K562 (cell line): ENCODE results near the gene CHPF. TPM values are rescaled to one million over a fixed set of nuclear protein-coding genes. Genes with fewer than 3 reads are reported as not detected.

Experiments
- BRD4 ChIP-seq: fragments of 200-600 bp; sonication (generic); IDR thresholded peaks from 2 replicates; pipeline ENCODE4 v1.6.1; 2017; ENCODE audit warnings: inconsistent platforms
- BRD9 ChIP-seq: fragments of 450-650 bp; IDR thresholded peaks from 2 replicates; pipeline ENCODE4 v1.6.1; 2018; ENCODE audit warnings: low read depth; ENCODE audit not compliant: partially characterized antibody
- CHD2 ChIP-seq: IDR thresholded peaks from 2 replicates; pipeline ENCODE4 v1.6.1; 2011; ENCODE audit warnings: low read depth, low read length
- CREM ChIP-seq: IDR thresholded peaks from 2 replicates; pipeline ENCODE4 v1.6.1; 2014; ENCODE audit warnings: antibody characterized with exemption, low read depth
- ELF2 ChIP-seq: fragments of 250-450 bp; sonication (Bioruptor Pico); IDR thresholded peaks from 2 replicates; pipeline ENCODE4 v1.5.0; 2021; ENCODE audit warnings: mild to moderate bottlenecking
- ELK3 ChIP-seq: fragments of 450-650 bp; formaldehyde crosslinking; IDR thresholded peaks from 2 replicates; pipeline ENCODE4 v1.4.0; 2020; ENCODE audit warnings: mild to moderate bottlenecking
- EP300 ChIP-seq: IDR thresholded peaks from 2 replicates; pipeline ENCODE4 v1.6.1; 2012; ENCODE audit warnings: low read length, improper control_type of control experiment
- ETV1 ChIP-seq: fragments of 450-650 bp; conservative IDR thresholded peaks from 2 replicates; pipeline ENCODE4 v1.6.1; 2016; ENCODE audit warnings: missing genetic modification characterization, control low read depth, low read depth, missing compliant biosample characterization
- FOXJ2 ChIP-seq: fragments of 200-800 bp; sonication (Bioruptor generic); IDR thresholded peaks from 2 replicates; pipeline ENCODE4 v1.6.1; 2016; ENCODE audit warnings: missing genetic modification characterization, missing compliant biosample characterization
- HES1 ChIP-seq: fragments of 450-650 bp; IDR thresholded peaks from 2 replicates; pipeline ENCODE4 v1.6.1; 2016; ENCODE audit warnings: low read depth, mild to moderate bottlenecking, moderate library complexity
- HNRNPLL ChIP-seq: fragments of 200-400 bp; formaldehyde crosslinking; IDR thresholded peaks from 2 replicates; pipeline ENCODE4 v1.6.1; 2017; ENCODE audit warnings: low read length, low read depth, mild to moderate bottlenecking; ENCODE audit not compliant: poor library complexity, severe bottlenecking
- KDM5B ChIP-seq: fragments of 200-600 bp; sonication (generic); IDR thresholded peaks from 2 replicates; pipeline ENCODE4 v1.6.1; 2012; ENCODE audit warnings: low read depth, mild to moderate bottlenecking, moderate library complexity, low read length, control low read depth, inconsistent platforms; ENCODE audit not compliant: insufficient replicate concordance
- MCM7 ChIP-seq, 2 experiments: fragments of 450-650 bp; IDR thresholded peaks; 2 replicates each; pipeline ENCODE4 v1.6.1; 2016 to 2018
- MXI1 ChIP-seq: IDR thresholded peaks from 2 replicates; pipeline ENCODE4 v1.6.1; 2011; ENCODE audit warnings: low read depth, mild to moderate bottlenecking, improper control_type of control experiment, low read length
- MYNN ChIP-seq, 2 experiments: sonication (generic); formaldehyde crosslinking in 1 of 2; IDR thresholded peaks; 2 replicates each; pipeline versions ENCODE4 v1.5.0 to v1.6.1; 2016 to 2020; ENCODE audit warnings: antibody characterized with exemption in 1 of 2, missing genetic modification reagents in 1 of 2
- NCOA1 ChIP-seq: fragments of 450-650 bp; IDR thresholded peaks from 2 replicates; pipeline ENCODE4 v1.6.1; 2016; ENCODE audit warnings: low read depth
- NR2C2 ChIP-seq, 2 experiments: fragments of 200-800 bp in 1 of 2; sonication (Bioruptor generic) in 1 of 2; sonication (generic) in 1 of 2; formaldehyde crosslinking in 1 of 2; IDR thresholded peaks; 2 replicates each; pipeline versions ENCODE4 v1.6.1 to v1.8.0; 2016 to 2022; ENCODE audit warnings: mild to moderate bottlenecking in 1 of 2, missing compliant biosample characterization in 1 of 2, missing genetic modification characterization in 1 of 2, missing genetic modification reagents in 1 of 2
- PHF21A ChIP-seq: fragments of 450-650 bp; IDR thresholded peaks from 2 replicates; pipeline ENCODE4 v1.6.1; 2017; ENCODE audit warnings: low read depth, borderline replicate concordance
- PHF8 ChIP-seq: fragments of 200-600 bp; sonication (generic); IDR thresholded peaks from 2 replicates; pipeline ENCODE4 v1.6.1; 2012; ENCODE audit warnings: mixed run types, mild to moderate bottlenecking, inconsistent platforms, low read length, moderate library complexity, borderline replicate concordance
- PPARD ChIP-seq: fragments of 250-450 bp; sonication (Bioruptor Pico); IDR thresholded peaks from 2 replicates; pipeline ENCODE4 v1.8.0; 2022; ENCODE audit warnings: inconsistent platforms, mild to moderate bottlenecking, moderate library complexity
- SMAD4 ChIP-seq: fragments of 250-450 bp; sonication (Bioruptor Pico); conservative IDR thresholded peaks from 2 replicates; pipeline ENCODE4 v1.8.0; 2021; ENCODE audit warnings: inconsistent platforms, mild to moderate bottlenecking, moderate library complexity
- SMARCC2 ChIP-seq: fragments of 450-650 bp; IDR thresholded peaks from 2 replicates; pipeline ENCODE4 v1.6.1; 2017; ENCODE audit warnings: antibody characterized with exemption, moderate library complexity, mild to moderate bottlenecking, low read depth
- SMARCE1 ChIP-seq: fragments of 450-650 bp; IDR thresholded peaks from 2 replicates; pipeline ENCODE4 v1.7.1; 2016; ENCODE audit warnings: mild to moderate bottlenecking
- SRSF3 ChIP-seq: fragments of 200-400 bp; formaldehyde crosslinking; IDR thresholded peaks from 2 replicates; pipeline ENCODE4 v1.6.1; 2016; ENCODE audit warnings: mild to moderate bottlenecking, low read length, moderate library complexity; ENCODE audit not compliant: insufficient read depth
- ZBTB9 ChIP-seq: fragments of 450-650 bp; formaldehyde crosslinking; IDR thresholded peaks from 2 replicates; pipeline ENCODE4 v1.4.0; 2020; ENCODE audit warnings: mild to moderate bottlenecking, moderate library complexity
- ZFP30 ChIP-seq: fragments of 250-450 bp; sonication (Bioruptor Pico); IDR thresholded peaks from 2 replicates; pipeline ENCODE4 v1.8.0; 2022; ENCODE audit warnings: moderate library complexity, mild to moderate bottlenecking, inconsistent platforms, borderline replicate concordance
- ZNF197 ChIP-seq: fragments of 200-800 bp; sonication (Bioruptor generic); IDR thresholded peaks from 2 replicates; pipeline ENCODE4 v1.6.1; 2016; ENCODE audit warnings: low read depth, missing genetic modification characterization, missing compliant biosample characterization
- ZNF764 ChIP-seq: fragments of 250-450 bp; sonication (Bioruptor Pico); IDR thresholded peaks from 2 replicates; pipeline ENCODE4 v1.4.0; 2020; ENCODE audit warnings: low read depth, mild to moderate bottlenecking, moderate library complexity
- polyA plus RNA-seq, 8 experiments: library from polyadenylated mRNA; depleted of rRNA in 4 of 8; stranded (reverse) in 5 of 8; unstranded in 3 of 8; fragments of >200 nt; fragmentation: Nextera tagmentation in 2 of 8; fragmentation: Illumina TruSeq in 1 of 8; extraction: Ambion mirVana in 2 of 8; extraction: Trizol in 1 of 8; gene quantifications; 2 replicates each; pipeline versions ENCODE4 v1.2.1 to v1.2.3, GENCODE V29; 2011 to 2014; ENCODE audit warnings: inconsistent platforms in 1 of 8, missing spikeins in 1 of 8
- total RNA-seq, 7 experiments: library from RNA; depleted of rRNA in 6 of 7; stranded (reverse); fragments of >200 nt in 6 of 7; fragmentation: Illumina TruSeq in 2 of 7; extraction: Trizol in 2 of 7; gene quantifications; 2 replicates each; pipeline versions ENCODE4 v1.2.1 to v1.2.3, GENCODE V29; 2011 to 2021; ENCODE audit warnings: low replicate concordance in 1 of 7

The CHPF gene
- total and polyA plus RNA-seq, 9 of the 15 experiments (the other 6 are each of a cell fraction or from before 2014, with no cell fraction given): 0.15 to 57.2 (median 7.9) TPM

- peak; percentile 98 for TF ChIP-seq HES1
- TF ChIP-seq NR2C2 (CRISPR knock-in tag; IDR thresholded peaks at IDR 0.05): no peak
- TF ChIP-seq NR2C2 (tag; IDR thresholded peaks at IDR 0.05): peak; percentile 48; the same call in 1 of the 2 replicates
- TF ChIP-seq KDM5B: no peak
- TF ChIP-seq ELF2 (CRISPR knock-in tag): no peak
- no peak for TF ChIP-seq ZFP30 (CRISPR knock-in tag)
- TF ChIP-seq ELK3: no peak
- TF ChIP-seq MXI1: peak; percentile 81
- TF ChIP-seq FOXJ2 (tag): peak; percentile 85; the same call in 1 of the 2 replicates
- no peak for TF ChIP-seq BRD4
- TF ChIP-seq SMAD4 (CRISPR knock-in tag): peak; percentile 97
- peak; percentile 80; the same call in 1 of the 2 replicates for TF ChIP-seq ZNF197
- TF ChIP-seq EP300: peak; percentile 88
- 0 out of 2 replicates have a peak, but pooled peaks have one; percentile 25 for TF ChIP-seq PHF21A
- TF ChIP-seq ZNF764 (CRISPR knock-in tag): no peak
- TF ChIP-seq HNRNPLL: no peak
- TF ChIP-seq CREM: peak; percentile 86
- 0 out of 2 replicates have a peak, but pooled peaks have one; percentile 13 for TF ChIP-seq CHD2
- TF ChIP-seq MCM7 (IDR thresholded peaks at IDR 0.05): no peak
- peak; percentile 76 for TF ChIP-seq NCOA1
- TF ChIP-seq BRD9: no peak
- TF ChIP-seq SMARCC2: peak; percentile 84
- peak; percentile 94 for TF ChIP-seq SMARCE1
- 0 out of 2 replicates have a peak, but pooled peaks have one; percentile 28 for TF ChIP-seq ETV1 (tag)
- no peak for TF ChIP-seq SRSF3
- TF ChIP-seq PHF8: 0 out of 2 replicates have a peak, but pooled peaks have one; percentile 14
- no peak for TF ChIP-seq PPARD (CRISPR knock-in tag)
- TF ChIP-seq MYNN (IDR thresholded peaks at IDR 0.05): peak; percentile 71
- TF ChIP-seq MYNN (CRISPR knock-in tag; IDR thresholded peaks at IDR 0.05): no peak
- TF ChIP-seq ZBTB9 (CRISPR knock-in tag): peak; percentile 89
Measured at GRCh38 chr2:219514196-219514761, 29.3 kb downstream of the CHPF start, which contains the start of gene ASIC4 (continued).
